Activated T-helper 9 cell treated with anti-CD3 and anti-CD28 coated beads, Interleukin-2, amount 50 U/mL, for 16 hours (primary cell): ENCODE results near the gene TBCB.
"Not testable (repeated sequence)": the region's sequence is repeated elsewhere in the genome, so short reads cannot be mapped to it uniquely, and the experiment has no call there.

Experiments
- DNase-seq: peaks from one replicate; pipeline ENCODE4 v3.0.0-alpha.2; 2020; ENCODE audit warnings: low read depth

TBCB gene

DNA sequence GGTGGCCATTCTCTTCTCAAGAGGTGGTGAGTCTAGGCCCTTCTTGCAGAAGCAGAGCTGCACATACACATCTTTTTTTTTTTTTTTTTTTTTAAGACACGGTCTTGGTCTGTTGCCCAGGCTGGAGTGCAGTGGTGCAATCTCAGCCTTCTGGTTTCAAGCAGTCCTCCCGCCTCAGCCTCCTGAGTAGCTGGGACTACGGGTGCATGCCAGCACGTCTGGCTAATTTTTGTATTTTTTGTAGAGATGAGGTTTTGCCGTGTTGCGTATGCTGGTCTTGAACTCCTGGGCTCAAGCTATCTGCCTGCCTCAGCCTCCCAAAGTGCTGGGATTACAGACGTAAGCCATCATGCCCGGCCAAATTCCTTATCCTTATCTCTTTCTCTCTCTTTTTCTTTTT lies 58.6 kb downstream of the TBCB start:
- not testable (repeated sequence) for DNase-seq
